GM12874 (cell line): ENCODE data around the gene ASB18.

Source experiments
- TF ChIP-seq, protein P1 (sequence below): IDR thresholded peaks from 2 replicates; pipeline ENCODE4 v1.5.1; 2011; ENCODE audit warnings: low read depth, mild to moderate bottlenecking, control low read depth, low read length, moderate library complexity; ENCODE audit not compliant: insufficient read depth

Gene ASB18

DNA sequence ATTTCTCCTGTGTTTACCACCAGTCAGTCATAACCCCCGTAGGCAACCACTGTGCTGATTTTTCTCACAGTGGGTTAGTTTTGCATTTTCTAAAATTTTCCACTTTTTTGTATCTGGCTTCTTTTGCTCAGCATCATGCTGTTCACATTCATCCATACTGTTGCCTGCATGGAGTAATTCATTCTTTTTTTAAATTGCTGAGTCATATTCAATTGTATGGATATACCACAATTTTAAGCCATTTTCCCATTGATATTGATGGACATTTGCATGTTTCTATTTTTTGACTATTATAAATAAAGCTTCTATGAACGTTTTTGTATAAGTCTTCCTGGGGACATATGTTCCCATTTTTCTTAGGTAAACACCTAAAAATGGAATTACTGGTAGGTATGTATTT lies 40.5 kb downstream of the ASB18 start:
- TF ChIP-seq, protein P1, sequence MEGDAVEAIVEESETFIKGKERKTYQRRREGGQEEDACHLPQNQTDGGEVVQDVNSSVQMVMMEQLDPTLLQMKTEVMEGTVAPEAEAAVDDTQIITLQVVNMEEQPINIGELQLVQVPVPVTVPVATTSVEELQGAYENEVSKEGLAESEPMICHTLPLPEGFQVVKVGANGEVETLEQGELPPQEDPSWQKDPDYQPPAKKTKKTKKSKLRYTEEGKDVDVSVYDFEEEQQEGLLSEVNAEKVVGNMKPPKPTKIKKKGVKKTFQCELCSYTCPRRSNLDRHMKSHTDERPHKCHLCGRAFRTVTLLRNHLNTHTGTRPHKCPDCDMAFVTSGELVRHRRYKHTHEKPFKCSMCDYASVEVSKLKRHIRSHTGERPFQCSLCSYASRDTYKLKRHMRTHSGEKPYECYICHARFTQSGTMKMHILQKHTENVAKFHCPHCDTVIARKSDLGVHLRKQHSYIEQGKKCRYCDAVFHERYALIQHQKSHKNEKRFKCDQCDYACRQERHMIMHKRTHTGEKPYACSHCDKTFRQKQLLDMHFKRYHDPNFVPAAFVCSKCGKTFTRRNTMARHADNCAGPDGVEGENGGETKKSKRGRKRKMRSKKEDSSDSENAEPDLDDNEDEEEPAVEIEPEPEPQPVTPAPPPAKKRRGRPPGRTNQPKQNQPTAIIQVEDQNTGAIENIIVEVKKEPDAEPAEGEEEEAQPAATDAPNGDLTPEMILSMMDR = no peak

DNA sequence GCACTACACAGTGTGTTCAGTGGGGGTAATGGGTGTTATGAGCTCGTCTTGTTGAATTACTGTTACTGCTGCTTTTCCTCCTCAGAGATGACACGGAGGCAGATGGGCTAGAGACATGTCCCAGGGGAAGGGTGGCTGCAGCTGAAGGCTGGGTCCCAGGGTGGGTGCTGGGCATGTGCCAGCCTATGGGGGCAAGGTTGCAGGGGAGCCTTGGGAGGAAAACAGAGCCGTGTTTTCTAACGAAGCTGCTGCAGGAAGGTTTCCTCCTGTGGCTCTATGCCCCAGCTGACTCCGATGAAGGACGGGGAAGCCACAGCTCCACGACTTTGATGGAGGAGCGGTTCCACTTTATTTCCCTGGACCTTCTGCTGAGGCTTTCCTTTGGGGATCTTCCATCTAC lies 42.4 kb downstream of the ASB18 start:
- TF ChIP-seq, protein P1 = no peak

DNA sequence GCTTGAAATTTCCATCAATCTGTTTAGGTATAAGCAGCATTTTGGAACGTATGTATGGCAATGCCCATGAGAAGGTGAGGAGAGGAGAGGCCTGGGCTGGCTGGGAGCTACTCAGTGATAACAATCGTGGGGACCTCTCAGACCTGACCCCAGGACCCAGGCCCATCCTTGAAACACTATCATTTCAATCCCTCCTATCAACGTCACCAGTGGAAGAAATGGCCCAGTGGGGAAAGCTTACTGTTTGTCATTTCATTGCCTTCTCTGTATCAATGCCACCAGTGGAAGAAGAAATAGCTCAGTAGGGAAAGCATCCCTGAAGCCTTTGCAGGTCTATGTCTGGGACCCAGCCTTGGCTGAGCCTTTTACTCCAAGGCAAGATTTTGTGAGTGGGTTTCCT lies 44.8 kb downstream of the ASB18 start:
- TF ChIP-seq, protein P1 = no peak

DNA sequence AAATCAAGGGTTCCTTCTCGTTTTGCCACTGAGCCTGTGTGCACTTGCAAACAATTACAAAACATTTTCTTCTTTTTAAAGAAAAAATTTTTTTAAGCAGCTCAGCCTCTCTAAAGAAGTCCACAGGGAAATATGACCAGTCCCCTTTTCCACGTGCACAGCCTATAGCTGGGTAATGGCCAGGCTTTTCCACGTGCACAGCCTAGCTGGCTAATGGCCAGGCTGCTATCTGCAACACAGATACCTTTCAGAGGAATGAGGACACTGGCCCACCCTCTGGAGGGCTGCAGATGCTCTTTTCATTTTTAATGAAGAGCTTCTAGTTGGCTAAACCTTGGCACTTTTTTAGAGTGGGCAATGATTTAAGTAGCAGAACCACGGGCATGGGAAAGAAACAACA lies 46.3 kb downstream of the ASB18 start:
- TF ChIP-seq, protein P1 = no peak

DNA sequence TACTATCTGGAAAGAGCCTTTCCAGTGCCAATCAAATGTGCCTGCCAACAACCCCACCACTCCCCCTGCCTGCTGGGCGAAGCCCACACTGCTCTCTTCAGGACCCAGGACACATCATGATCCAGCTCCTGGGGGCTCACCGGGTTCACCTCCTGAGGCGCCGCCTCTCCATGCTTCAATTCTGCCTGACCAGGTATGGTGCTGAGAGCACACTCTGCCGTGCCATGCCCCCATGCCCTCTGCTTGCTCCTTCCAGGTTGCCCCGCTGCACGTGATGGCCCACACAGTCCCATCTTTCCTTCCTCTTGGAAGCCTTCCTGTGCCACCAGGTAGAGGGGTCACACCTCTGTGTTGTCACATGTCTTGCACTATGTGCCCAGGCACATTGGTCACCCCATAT lies 47.5 kb downstream of the ASB18 start:
- TF ChIP-seq, protein P1 = no peak

DNA sequence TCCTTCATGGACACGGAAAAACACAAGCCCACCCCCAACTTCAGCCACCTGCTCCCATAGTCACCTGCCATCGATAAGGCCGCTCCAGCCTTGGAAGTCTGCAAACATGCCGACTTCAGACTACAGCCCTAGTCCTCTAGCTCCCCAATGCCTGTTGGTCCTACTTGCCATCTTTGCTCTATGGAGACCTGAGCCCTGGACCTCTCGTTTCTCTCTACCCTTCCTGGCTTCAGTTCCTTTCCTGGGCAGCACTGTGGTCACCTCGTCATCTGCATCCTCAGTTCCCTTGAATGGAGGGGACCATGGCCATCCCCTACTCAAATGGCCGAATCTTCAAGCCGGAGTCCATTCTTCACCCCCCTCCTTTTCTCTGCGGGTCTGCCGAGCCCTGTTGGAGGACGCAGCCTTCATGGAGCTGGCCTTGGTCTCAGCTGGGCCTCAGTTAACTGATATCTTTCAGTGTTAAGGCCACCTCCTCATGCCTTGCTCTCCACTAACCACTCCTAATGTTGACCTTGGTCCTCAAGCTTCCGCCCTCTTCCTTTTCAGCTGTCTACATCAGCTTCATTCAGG lies 48.4 kb downstream of the ASB18 start:
- TF ChIP-seq, protein P1 = no peak

DNA sequence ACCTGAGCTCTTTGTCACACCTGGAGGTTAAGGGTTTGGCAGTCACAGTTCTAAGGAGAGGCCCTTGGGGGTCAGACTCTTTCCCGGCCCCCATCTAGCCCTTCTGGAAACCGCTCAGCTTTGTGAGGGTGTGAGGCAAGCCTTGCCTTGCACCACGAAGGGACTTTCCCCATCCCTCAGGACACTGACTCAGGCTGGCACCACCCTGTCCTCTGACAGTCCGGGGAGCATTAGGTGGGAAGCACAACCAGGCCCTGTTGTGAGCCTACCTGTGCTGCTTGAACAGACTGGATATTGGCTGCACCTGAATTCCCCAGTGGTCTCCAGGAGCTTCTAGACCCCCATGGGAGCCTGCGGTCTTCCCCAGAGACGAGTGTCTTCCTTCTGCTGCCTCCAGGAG lies 49.0 kb downstream of the ASB18 start:
- TF ChIP-seq, protein P1 = no peak
